ENCODE measurements around the gene COMMD6.

COMMD6 gene

DNA sequence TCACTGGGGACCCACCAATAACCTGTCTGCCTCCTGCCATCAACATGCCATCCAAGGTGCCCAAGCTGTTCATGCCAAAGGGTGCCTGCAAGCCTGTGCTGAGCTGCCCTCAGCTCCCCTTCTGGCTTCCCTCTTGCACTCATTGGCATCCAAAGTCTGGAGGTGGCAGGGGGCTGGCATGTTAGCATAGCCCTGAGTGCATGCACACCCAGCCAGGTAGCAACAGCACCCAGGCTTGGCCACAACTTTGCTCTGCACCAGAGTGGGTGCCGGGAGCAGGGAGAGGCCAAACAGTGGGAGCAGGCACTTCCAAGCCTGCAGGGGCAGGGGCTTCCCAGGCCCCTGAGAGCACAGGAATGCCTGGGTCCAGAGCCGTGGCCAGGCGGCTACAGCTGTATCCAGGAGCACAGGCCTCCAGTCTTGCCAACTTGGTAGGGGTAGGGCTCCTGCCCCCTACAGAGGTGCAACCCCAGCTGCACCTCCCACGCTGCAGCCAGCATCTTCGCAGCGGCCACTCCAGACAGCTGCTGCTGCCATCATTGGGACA is 29.6 kb downstream of the COMMD6 start:
- DNase-seq, result no peak
- no peak overlapping the region for H2AK5ac ChIP-seq (ENCODE audit: low read length)
- no peaks in the 10 kb centered on the region for H3K4me1 ChIP-seq (ENCODE audit: control insufficient read depth, low read depth, low read length)
- H3K56ac ChIP-seq (ENCODE audit: low read length), result no peak overlapping the region
- H3K23ac ChIP-seq (ENCODE audit: low read length), result peak overlapping the region; percentile 24
- no peaks in the 10 kb centered on the region for H3K79me1 ChIP-seq (ENCODE audit: low read length)
- no CpG with 5 or more reads among the region's 6 CpGs for whole genome bisulfite sequencing (ENCODE audit: extremely low coverage, insufficient coverage, low lambda C conversion rate)
- H3K9ac ChIP-seq (ENCODE audit: low read length), result no peak overlapping the region
- H3K27ac ChIP-seq (ENCODE audit: low read depth, low read length), result no peak overlapping the region
- H2BK120ac ChIP-seq (ENCODE audit: low read depth, low read length), result no peak overlapping the region
- H4K5ac ChIP-seq (ENCODE audit: low read length), result no peak overlapping the region
- no peaks in the 10 kb centered on the region for H3K36me3 ChIP-seq (ENCODE audit: control insufficient read depth, insufficient read depth, low read length)
- H4K8ac ChIP-seq (ENCODE audit: low read depth, low read length), result no peak overlapping the region
- H3K79me2 ChIP-seq (ENCODE audit: control insufficient read depth, insufficient read depth, low read length), result no peaks in the 10 kb centered on the region
- H3K27me3 ChIP-seq (ENCODE audit: insufficient read depth, low read length, poor library complexity), result no peaks in the 10 kb centered on the region
- H3K4me2 ChIP-seq (ENCODE audit: low read length), result no peak overlapping the region
- no peak overlapping the region for H2BK15ac ChIP-seq (replicated peaks; ENCODE audit: low read depth)
- no peak overlapping the region for H3K18ac ChIP-seq (ENCODE audit: low read length)
- H3K4me3 ChIP-seq (ENCODE audit: low read length), result no peak overlapping the region
- H3K4ac ChIP-seq (ENCODE audit: low read depth, low read length), result no peak overlapping the region
- no peak overlapping the region for H2BK5ac ChIP-seq (ENCODE audit: low read length)

DNA sequence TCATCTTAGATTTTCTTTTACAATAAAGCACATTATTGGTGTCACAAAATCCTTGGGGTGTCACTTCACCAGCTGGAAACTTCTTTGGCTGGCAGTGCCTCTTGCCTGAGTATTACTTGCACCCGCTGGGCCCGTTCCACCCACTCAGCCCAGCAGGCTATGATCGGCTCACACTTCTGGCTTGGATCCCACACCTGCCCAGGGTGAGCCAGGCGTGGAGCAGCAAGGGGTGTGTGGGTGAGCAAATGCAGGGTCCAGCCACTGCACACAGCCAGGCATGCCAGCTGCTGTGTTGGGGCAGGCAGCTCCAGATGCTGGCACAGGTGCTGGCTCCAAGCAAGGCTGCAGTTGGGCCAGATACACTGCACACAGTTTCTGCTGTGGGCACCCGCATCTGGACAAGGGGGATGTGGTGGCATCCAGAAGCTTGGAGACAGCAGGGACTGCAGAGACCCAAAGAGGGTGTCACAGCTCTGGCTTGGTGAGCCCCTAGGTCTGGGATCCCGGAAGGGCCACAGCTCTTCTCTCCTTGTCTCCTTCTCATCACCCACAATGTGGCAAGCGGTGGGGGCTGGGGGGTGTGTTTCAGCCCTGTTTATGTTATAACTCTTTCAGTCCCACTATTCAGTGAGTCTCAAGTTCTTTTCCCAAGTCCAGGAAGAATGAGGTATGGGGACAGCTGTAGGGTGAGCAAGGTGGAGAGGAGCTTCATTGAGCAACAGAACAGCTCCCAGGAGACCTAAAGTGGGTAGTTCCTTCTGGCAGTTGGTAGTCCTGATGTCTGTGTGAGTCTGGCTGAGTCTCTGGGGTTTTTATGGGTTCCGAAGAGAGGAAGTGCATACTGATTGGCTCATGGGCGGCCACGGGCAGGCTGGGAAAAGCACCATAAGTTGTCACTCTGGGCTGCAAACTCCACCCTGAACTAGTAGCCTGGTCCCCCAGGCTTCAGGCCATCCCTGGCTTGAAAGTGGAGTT is 30.3 kb downstream of the COMMD6 start:
- no peak overlapping the region for H3K18ac ChIP-seq (ENCODE audit: low read length)
- H3K27ac ChIP-seq (ENCODE audit: low read depth, low read length), result no peak overlapping the region
- no peak overlapping the region for H2AK5ac ChIP-seq (ENCODE audit: low read length)
- no peak overlapping the region for H3K23ac ChIP-seq (ENCODE audit: low read length)
- H3K4me1 ChIP-seq (ENCODE audit: control insufficient read depth, low read depth, low read length), result no peaks in the 10 kb centered on the region
- DNase-seq, result no peak
- H2BK5ac ChIP-seq (ENCODE audit: low read length), result no peak overlapping the region
- no CpG with 5 or more reads among the region's 10 CpGs for WGBS (ENCODE audit: extremely low coverage, insufficient coverage, low lambda C conversion rate)
- H3K79me2 ChIP-seq (ENCODE audit: control insufficient read depth, insufficient read depth, low read length), result no peaks in the 10 kb centered on the region
- no peak overlapping the region for H3K56ac ChIP-seq (ENCODE audit: low read length)
- no peaks in the 10 kb centered on the region for H3K79me1 ChIP-seq (ENCODE audit: low read length)
- no peak overlapping the region for H2BK120ac ChIP-seq (ENCODE audit: low read depth, low read length)
- no peak overlapping the region for H4K5ac ChIP-seq (ENCODE audit: low read length)
- no peaks in the 10 kb centered on the region for H3K27me3 ChIP-seq (ENCODE audit: insufficient read depth, low read length, poor library complexity)
- H3K9ac ChIP-seq (ENCODE audit: low read length), result no peak overlapping the region
- H4K8ac ChIP-seq (ENCODE audit: low read depth, low read length), result no peak overlapping the region
- H2BK15ac ChIP-seq (replicated peaks; ENCODE audit: low read depth), result no peak overlapping the region
- H3K4me3 ChIP-seq (ENCODE audit: low read length), result no peak overlapping the region
- H3K4me2 ChIP-seq (ENCODE audit: low read length), result no peak overlapping the region
- no peak overlapping the region for H3K4ac ChIP-seq (ENCODE audit: low read depth, low read length)
- H3K36me3 ChIP-seq (ENCODE audit: control insufficient read depth, insufficient read depth, low read length), result no peaks in the 10 kb centered on the region

DNA sequence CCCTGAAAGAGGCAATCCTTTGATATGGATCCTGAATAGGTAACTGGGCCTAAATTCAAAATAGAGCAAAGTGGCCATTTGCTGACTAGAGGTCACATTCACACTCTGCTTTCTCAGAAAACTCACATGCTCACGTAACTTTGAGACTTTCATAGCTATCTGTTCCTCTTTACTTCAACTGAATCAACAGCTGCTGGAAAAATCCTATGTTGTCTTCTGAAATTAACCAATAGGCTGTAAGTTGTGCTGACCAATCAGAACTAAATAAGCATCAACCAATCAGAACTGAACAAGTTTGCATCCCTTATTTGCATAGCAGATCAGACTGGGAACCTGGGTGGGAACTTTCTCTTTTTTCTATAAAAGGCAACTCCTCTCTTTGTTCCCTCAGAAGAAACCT is 31.6 kb downstream of the COMMD6 start:
- Histone ChIP-seq H3K4me3 (ENCODE audit: low read length) (no peak overlapping the region), H3K23ac (ENCODE audit: low read length) (no peak overlapping the region), H3K4ac (ENCODE audit: low read depth, low read length) (no peak overlapping the region), H4K5ac (ENCODE audit: low read length) (no peak overlapping the region), H2AK5ac (ENCODE audit: low read length) (no peak overlapping the region), H3K36me3 (ENCODE audit: control insufficient read depth, insufficient read depth, low read length) (no peaks in the 10 kb centered on the region), H3K18ac (ENCODE audit: low read length) (no peak overlapping the region), H3K56ac (ENCODE audit: low read length) (no peak overlapping the region), H3K9ac (ENCODE audit: low read length) (no peak overlapping the region), H3K4me2 (ENCODE audit: low read length) (no peak overlapping the region), H3K79me2 (ENCODE audit: control insufficient read depth, insufficient read depth, low read length) (no peaks in the 10 kb centered on the region), H4K8ac (ENCODE audit: low read depth, low read length) (no peak overlapping the region), H2BK5ac (ENCODE audit: low read length) (no peak overlapping the region), H3K27ac (ENCODE audit: low read depth, low read length) (no peak overlapping the region), H2BK120ac (ENCODE audit: low read depth, low read length) (no peak overlapping the region), H3K4me1 (ENCODE audit: control insufficient read depth, low read depth, low read length) (no peaks in the 10 kb centered on the region), H3K27me3 (ENCODE audit: insufficient read depth, low read length, poor library complexity) (no peaks in the 10 kb centered on the region), H2BK15ac (replicated peaks; ENCODE audit: low read depth) (no peak overlapping the region), H3K79me1 (ENCODE audit: low read length) (no peaks in the 10 kb centered on the region)
- no CpG with 5 or more reads among the region's 1 CpG for WGBS (ENCODE audit: extremely low coverage, insufficient coverage, low lambda C conversion rate)
- no peak for DNase-seq

DNA sequence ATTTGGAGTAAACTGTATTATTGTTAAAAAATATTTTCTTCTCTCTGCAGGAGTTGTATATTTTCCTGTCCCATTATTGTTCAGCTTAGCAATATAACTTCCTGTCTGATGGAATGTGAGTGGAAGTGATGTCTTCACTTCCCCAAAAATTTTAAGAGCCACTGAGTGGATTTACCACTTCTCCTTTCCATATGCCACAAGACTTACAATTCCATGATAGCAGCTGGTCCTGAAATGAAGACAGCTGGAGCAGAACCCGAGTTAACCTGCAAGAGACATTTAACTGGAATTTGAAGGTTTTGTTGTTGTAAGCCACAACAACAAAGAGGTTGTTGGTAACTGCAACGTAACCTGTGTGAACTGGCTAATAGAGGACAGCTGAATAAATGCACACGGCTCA is 32.3 kb downstream of the COMMD6 start:
- WGBS (ENCODE audit: extremely low coverage, insufficient coverage, low lambda C conversion rate), result no CpG with 5 or more reads among the region's 3 CpGs
- Histone ChIP-seq H2AK5ac (ENCODE audit: low read length) (no peak overlapping the region), H4K5ac (ENCODE audit: low read length) (no peak overlapping the region)

DNA sequence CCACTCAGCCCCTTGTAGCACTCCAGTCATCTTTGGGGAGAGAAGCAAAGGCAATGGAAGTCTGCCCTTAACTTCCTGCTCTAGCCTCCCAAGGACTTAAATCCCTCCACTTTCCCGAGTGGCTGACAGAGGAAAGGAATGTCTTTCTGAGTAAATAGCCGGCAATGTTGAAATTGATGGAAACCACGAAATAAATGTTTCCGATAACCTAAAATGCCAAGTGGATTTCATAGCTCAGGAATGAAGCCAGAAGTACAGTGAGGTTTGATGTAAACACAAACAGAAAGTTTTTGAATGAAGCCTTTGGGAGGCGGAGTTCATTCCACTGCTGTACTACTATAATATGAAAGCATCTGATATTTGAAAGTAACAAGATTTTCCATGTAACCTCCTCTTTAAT is 41.7 kb downstream of the COMMD6 start:
- no peaks in the 10 kb centered on the region for H3K79me1 ChIP-seq (ENCODE audit: low read length)
- H3K23ac ChIP-seq (ENCODE audit: low read length), result no peak overlapping the region
- no peak overlapping the region for H3K4me2 ChIP-seq (ENCODE audit: low read length)
- H3K4me1 ChIP-seq (ENCODE audit: control insufficient read depth, low read depth, low read length), result no peaks in the 10 kb centered on the region
- no peak overlapping the region for H2BK15ac ChIP-seq (replicated peaks; ENCODE audit: low read depth)
- no peak overlapping the region for H3K27ac ChIP-seq (ENCODE audit: low read depth, low read length)
- no peak overlapping the region for H3K4me3 ChIP-seq (ENCODE audit: low read length)
- H3K27me3 ChIP-seq (ENCODE audit: insufficient read depth, low read length, poor library complexity), result no peaks in the 10 kb centered on the region
- H2BK5ac ChIP-seq (ENCODE audit: low read length), result no peak overlapping the region
- no peak overlapping the region for H4K8ac ChIP-seq (ENCODE audit: low read depth, low read length)
- H3K56ac ChIP-seq (ENCODE audit: low read length), result no peak overlapping the region
- H2AK5ac ChIP-seq (ENCODE audit: low read length), result no peak overlapping the region
- H3K9ac ChIP-seq (ENCODE audit: low read length), result no peak overlapping the region
- no peak overlapping the region for H4K5ac ChIP-seq (ENCODE audit: low read length)
- WGBS (ENCODE audit: extremely low coverage, insufficient coverage, low lambda C conversion rate), result no CpG with 5 or more reads among the region's 5 CpGs
- H3K79me2 ChIP-seq (ENCODE audit: control insufficient read depth, insufficient read depth, low read length), result no peaks in the 10 kb centered on the region
- H3K18ac ChIP-seq (ENCODE audit: low read length), result no peak overlapping the region
- no peak for DNase-seq
- H2BK120ac ChIP-seq (ENCODE audit: low read depth, low read length), result no peak overlapping the region
- H3K36me3 ChIP-seq (ENCODE audit: control insufficient read depth, insufficient read depth, low read length), result no peaks in the 10 kb centered on the region
- H3K4ac ChIP-seq (ENCODE audit: low read depth, low read length), result no peak overlapping the region

More for the DNA sequence above, 32.3 kb downstream of the COMMD6 start:
- Histone ChIP-seq H3K4ac (ENCODE audit: low read depth, low read length) (no peak overlapping the region), H3K23ac (ENCODE audit: low read length) (no peak overlapping the region), H3K79me1 (ENCODE audit: low read length) (no peaks in the 10 kb centered on the region), H3K4me2 (ENCODE audit: low read length) (no peak overlapping the region), H4K8ac (ENCODE audit: low read depth, low read length) (no peak overlapping the region), H2BK5ac (ENCODE audit: low read length) (no peak overlapping the region), H2BK15ac (replicated peaks; ENCODE audit: low read depth) (no peak overlapping the region), H3K79me2 (ENCODE audit: control insufficient read depth, insufficient read depth, low read length) (no peaks in the 10 kb centered on the region), H3K9ac (ENCODE audit: low read length) (no peak overlapping the region), H3K27me3 (ENCODE audit: insufficient read depth, low read length, poor library complexity) (no peaks in the 10 kb centered on the region), H3K4me1 (ENCODE audit: control insufficient read depth, low read depth, low read length) (no peaks in the 10 kb centered on the region), H3K36me3 (ENCODE audit: control insufficient read depth, insufficient read depth, low read length) (no peaks in the 10 kb centered on the region), H3K18ac (ENCODE audit: low read length) (no peak overlapping the region), H3K27ac (ENCODE audit: low read depth, low read length) (no peak overlapping the region), H2BK120ac (ENCODE audit: low read depth, low read length) (no peak overlapping the region), H3K4me3 (ENCODE audit: low read length) (no peak overlapping the region), H3K56ac (ENCODE audit: low read length) (no peak overlapping the region)
- DNase-seq, result no peak

Measured in mesendoderm (in vitro differentiated cells).